Measurements from ENCODE around the gene DSTYK. TPM values are rescaled to one million over a fixed set of nuclear protein-coding genes. Genes with fewer than 3 reads are reported as not detected.
"Not testable (repeated sequence)": the region's sequence is repeated elsewhere in the genome, so short reads cannot be mapped to it uniquely, and the experiment has no call there.

DSTYK gene
- total RNA-seq, 1 donor from 2014 or later: 5.8 TPM

DNA sequence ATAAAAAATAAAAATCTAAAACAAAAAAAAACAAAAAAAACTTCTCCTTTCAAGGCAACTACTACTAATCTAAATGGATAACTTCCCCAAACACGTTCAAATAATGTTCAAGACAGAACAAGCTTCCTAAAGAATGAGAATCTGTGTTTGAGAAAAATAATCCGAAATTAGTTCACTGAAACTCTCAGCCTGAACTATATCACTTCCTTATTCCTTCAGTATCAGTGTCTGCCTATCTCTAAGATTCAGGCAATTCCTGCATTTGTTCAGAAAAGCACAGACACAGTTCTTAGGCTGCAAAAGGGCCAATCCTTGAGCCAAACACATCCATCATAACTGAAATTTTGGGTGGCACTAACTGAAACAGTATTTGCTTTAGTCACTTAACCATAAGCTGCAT is 22.4 kb downstream of the DSTYK start:
- DNase-seq (ENCODE audit: low read depth): no peak
- TF ChIP-seq, protein P1, sequence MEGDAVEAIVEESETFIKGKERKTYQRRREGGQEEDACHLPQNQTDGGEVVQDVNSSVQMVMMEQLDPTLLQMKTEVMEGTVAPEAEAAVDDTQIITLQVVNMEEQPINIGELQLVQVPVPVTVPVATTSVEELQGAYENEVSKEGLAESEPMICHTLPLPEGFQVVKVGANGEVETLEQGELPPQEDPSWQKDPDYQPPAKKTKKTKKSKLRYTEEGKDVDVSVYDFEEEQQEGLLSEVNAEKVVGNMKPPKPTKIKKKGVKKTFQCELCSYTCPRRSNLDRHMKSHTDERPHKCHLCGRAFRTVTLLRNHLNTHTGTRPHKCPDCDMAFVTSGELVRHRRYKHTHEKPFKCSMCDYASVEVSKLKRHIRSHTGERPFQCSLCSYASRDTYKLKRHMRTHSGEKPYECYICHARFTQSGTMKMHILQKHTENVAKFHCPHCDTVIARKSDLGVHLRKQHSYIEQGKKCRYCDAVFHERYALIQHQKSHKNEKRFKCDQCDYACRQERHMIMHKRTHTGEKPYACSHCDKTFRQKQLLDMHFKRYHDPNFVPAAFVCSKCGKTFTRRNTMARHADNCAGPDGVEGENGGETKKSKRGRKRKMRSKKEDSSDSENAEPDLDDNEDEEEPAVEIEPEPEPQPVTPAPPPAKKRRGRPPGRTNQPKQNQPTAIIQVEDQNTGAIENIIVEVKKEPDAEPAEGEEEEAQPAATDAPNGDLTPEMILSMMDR (conservative IDR thresholded peaks at IDR 0.05; ENCODE audit: low read depth, low read length): no peak
- no peak overlapping the region for H3K4me3 ChIP-seq (ENCODE audit: low read depth, low read length)

DNA sequence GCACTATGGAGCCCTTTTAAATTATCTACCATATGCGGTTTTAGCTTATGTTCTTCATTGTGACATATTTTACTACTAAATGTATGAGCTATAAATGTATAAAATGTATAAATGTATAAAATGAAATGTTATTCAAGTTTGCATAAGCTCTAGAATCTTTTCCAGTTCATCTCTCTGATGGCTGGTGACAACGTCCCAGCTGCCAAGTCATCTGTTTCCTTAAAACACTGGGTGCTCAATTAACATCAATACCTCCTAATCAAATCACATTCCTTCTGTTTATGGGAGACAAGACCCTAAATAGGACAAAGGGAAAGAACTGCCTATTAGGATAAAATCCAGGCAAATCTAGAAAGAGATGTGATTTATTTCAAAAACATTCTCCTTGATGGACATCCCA is 22.9 kb downstream of the DSTYK start:
- TF ChIP-seq, protein P1 (conservative IDR thresholded peaks at IDR 0.05; ENCODE audit: low read depth, low read length): no peak
- H3K4me3 ChIP-seq (ENCODE audit: low read depth, low read length): no peak overlapping the region
- DNase-seq (ENCODE audit: low read depth): no peak

DNA sequence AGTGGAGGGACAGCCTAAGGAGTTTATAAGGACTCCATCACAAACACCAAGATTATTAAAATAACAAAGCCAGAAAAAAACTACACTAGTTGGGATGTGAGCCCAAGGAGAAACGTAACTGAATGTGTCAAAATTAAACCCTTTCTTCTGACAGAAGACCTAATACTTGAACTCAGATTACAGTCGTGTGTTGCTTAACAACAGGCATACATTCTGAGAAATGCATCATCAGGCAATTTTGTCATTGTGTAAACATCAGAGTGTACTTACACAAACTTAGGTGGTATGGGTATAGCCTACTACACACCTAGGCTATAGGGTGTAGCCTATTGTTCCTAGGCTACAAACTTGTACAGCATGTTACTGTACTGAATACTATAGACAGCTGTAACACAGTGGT is 23.4 kb downstream of the DSTYK start:
- TF ChIP-seq, protein P1 (conservative IDR thresholded peaks at IDR 0.05; ENCODE audit: low read depth, low read length): no peak
- no peak for DNase-seq (ENCODE audit: low read depth)
- no peak overlapping the region for H3K4me3 ChIP-seq (ENCODE audit: low read depth, low read length)

DNA sequence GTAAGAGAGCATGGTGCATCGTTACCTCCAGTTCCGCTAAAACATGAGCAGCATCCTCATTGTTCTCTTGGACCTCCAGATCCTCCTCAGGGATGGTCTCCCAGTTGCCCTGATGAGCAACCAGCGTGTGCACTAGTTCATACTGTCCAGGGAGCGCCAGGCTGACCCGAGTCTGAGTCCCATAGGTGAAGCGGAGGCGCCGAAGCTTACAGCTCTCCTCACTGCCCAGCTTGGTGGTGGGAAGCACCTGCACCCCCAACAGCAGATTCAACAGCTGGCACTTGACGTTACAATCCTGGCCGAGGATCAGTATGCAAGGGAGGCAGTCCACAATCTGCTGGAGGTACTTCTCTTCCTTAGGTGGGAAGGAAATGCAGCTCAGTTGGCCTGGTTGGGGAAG is 24.1 kb downstream of the DSTYK start:
- TF ChIP-seq, protein P1 (conservative IDR thresholded peaks at IDR 0.05; ENCODE audit: low read depth, low read length): no peak
- no peak for DNase-seq (ENCODE audit: low read depth)
- H3K4me3 ChIP-seq (ENCODE audit: low read depth, low read length): no peak overlapping the region

DNA sequence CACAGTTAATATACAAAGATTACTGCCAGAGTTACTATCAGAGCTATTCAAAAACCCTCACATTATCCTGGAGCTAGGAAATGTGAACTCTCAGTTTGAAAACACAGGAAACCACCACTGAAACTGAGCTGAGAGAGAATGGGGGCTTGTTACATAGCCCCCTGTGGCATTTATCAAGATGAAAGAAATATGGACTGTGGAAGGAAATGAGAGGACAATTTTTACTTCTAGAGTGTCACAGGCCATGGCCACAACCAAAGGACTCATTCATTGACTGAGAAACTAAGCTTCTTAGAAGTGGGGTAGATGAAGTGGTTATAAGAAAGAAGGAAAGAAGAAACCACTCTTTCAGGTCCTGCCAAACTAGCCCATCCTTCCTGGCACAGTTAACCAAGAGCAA is 25.3 kb downstream of the DSTYK start:
- no peak overlapping the region for H3K4me3 ChIP-seq (ENCODE audit: low read depth, low read length)
- TF ChIP-seq, protein P1 (conservative IDR thresholded peaks at IDR 0.05; ENCODE audit: low read depth, low read length): no peak
- no peak for DNase-seq (ENCODE audit: low read depth)

DNA sequence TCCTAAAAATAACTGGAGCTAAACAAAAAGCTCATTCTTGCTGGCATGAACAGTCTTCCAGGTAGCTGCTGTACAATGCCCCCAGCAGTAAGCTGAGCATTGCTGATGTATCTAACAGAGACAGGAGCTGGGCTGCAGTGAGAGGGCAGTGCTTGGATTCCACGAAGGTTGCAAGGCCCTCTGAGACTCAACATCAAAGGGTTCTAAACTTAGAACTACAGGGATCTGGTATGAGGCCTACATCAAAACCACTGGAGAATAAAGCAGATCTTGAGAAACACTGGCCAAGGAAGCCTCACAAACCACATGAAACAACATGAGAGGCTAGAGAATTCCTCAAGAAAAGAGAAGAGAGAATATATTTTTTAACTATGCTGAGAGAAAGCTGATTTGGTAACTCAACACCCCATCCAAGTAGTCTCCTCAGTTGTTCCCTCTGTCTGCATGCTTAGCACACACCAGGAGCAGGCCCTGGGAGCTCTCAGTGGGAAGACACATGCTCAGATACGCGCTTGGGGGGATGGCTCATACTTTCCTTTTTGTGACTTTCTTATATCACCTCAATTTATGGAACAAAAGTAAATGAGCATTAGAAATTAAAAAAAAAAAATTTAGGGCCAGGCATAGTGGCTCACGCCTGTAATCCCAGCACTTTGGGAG is 27.7 kb downstream of the DSTYK start:
- no peak overlapping the region for H3K4me3 ChIP-seq (ENCODE audit: low read depth, low read length)
- DNase-seq (ENCODE audit: low read depth): no peak
- TF ChIP-seq, protein P1 (conservative IDR thresholded peaks at IDR 0.05; ENCODE audit: low read depth, low read length): no peak

DNA sequence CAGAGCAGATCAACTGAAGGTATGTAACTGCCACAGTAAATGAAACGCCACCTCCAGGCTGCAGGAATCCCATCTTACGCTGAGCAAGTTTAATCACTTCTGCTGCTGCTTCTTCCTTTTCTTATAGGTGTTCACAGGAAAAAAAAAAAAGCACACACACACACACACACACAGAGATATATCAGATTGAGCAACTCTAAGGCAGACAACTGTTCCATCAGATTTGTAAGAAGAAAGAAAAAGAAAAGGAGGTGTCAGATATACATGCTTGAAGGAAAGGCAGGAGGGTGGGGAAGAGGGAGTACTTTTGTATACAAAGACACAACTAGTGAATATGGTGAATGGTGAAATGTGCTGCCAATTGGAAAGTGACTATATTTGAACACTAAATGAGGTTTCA is 28.6 kb downstream of the DSTYK start:
- no peak overlapping the region for H3K4me3 ChIP-seq (ENCODE audit: low read depth, low read length)
- TF ChIP-seq, protein P1 (conservative IDR thresholded peaks at IDR 0.05; ENCODE audit: low read depth, low read length): no peak
- DNase-seq (ENCODE audit: low read depth): no peak

DNA sequence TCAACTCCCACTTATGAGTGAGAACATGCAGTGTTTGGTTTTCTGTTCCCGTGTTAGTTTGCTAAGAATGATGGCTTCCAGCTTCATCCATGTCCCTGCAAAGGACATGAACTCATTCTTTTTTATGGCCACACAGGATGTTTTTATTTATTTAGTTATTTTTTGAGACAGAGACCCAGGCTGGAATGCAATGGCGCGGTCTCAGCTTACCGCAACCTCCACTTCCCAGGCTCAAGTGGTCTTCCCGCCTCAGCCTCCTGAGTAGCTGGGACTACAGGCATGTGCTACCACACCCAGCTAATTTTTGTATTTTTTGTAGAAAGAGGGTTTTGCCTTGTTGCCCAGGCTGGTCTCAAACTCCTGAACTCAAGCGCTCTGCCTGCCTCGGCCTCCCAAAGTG is 31.2 kb downstream of the DSTYK start:
- not testable (repeated sequence) for DNase-seq (ENCODE audit: low read depth)

More for the DNA sequence above, 31.2 kb downstream of the DSTYK start:
- not testable (repeated sequence) for H3K4me3 ChIP-seq (ENCODE audit: low read depth, low read length)
